H1 (cell line): Measurements from ENCODE around the gene CYP4B1. TPM values are rescaled to one million over a fixed set of nuclear protein-coding genes. Genes with fewer than 3 reads are reported as not detected.

ENCODE experiments used
- ATF3 ChIP-seq: IDR thresholded peaks from 2 replicates; pipeline ENCODE4 v1.6.1; 2011; ENCODE audit warnings: low read depth, mild to moderate bottlenecking, low read length; ENCODE audit not compliant: insufficient read depth
- CHD7 ChIP-seq: fragments of 300-600 bp; sonication (generic); IDR thresholded peaks from 2 replicates; pipeline ENCODE4 v1.7.1; 2012; ENCODE audit warnings: low read length, moderate library complexity, mild to moderate bottlenecking, inconsistent platforms; ENCODE audit not compliant: insufficient replicate concordance
- polyA plus RNA-seq, 7 experiments: library from polyadenylated mRNA; depleted of rRNA in 3 of 7; stranded (reverse) in 5 of 7; unstranded in 2 of 7; fragments of >200 nt in 5 of 7; fragments of 200-250 nt in 2 of 7; gene quantifications; 1 replicate in 5 of 7; 2 replicates in 1 of 7; 4 replicates in 1 of 7; pipeline versions ENCODE4 v1.2.1 to v1.2.3, GENCODE V29; 2011 to 2013; ENCODE audit warnings: missing spikeins in 2 of 7, mixed read lengths in 2 of 7
- total RNA-seq: library from RNA; stranded (reverse); fragmentation: NEBNext Ultra II Directional; extraction: Animal tissue kit (Norgen Biotek cat#: 25700); gene quantifications from 2 replicates; pipeline ENCODE4 v1.2.1, GENCODE V29; 2021

The CYP4B1 gene
- total and polyA plus RNA-seq, 2 of the 8 experiments (the other 6 are each of a cell fraction or from before 2014, with no cell fraction given) = 0.23 TPM; not detected in 1

- TF ChIP-seq CHD7 (no peak), ATF3 (no peak)
These were observed 29.7 kb upstream of the CYP4B1 start (continued) for GRCh38 chr1:46769028-46769740.
